RWPE1 (cell line): ENCODE data around the gene RPL5.

ENCODE experiments used
- CTCF ChIA-PET: fragments of 350-600 bp; sonication (Branson Sonifier 250); formaldehyde crosslinking; extraction: SDS; loops from one replicate; lab custom pipeline; 2021; lab: Yijun Ruan, JAX
- POLR2A ChIA-PET: fragments of 400-600 bp; formaldehyde crosslinking; extraction: SDS; loops from one replicate; lab custom pipeline; 2020; ENCODE audit warnings: antibody characterized with exemption; ENCODE audit not compliant: low non-redundant PET; lab: Yijun Ruan, JAX
- DNase-seq: peaks from one replicate; pipeline ENCODE4 v3.0.0; 2012; ENCODE audit warnings: low spot score
- H3K27ac ChIP-seq: fragments of 450-650 bp; 2 replicates; pipeline ENCODE4 v1.5.1; 2017
- CTCF ChIP-seq: fragments of 450-650 bp; conservative IDR thresholded peaks from 2 replicates; pipeline ENCODE4 v1.5.1; 2017; ENCODE audit warnings: low read depth, mild to moderate bottlenecking

Gene RPL5

GRCh38 chr1:92839442-92839841 lies 7.6 kb downstream of the RPL5 start:
- no peak for DNase-seq
- no peak overlapping the region for H3K27ac ChIP-seq
- POLR2A ChIA-PET: no interaction called here
- CTCF ChIA-PET: no interaction called here
- TF ChIP-seq CTCF: no peak

- DNase-seq: no peak
- ChIA-PET POLR2A (no interaction called here), CTCF (interaction anchor here (0.6 kb wide), 2 partner anchors 91 to 1287 kb away, joined by 3 to 4 read pairs; no protein-coding TSS in a partner anchor)
- H3K27ac ChIP-seq: no peak overlapping the region
- TF ChIP-seq CTCF: no peak
Measured at GRCh38 chr1:92840600-92840999, 8.8 kb downstream of the RPL5 start.

GRCh38 chr1:92842082-92843045 lies 10.5 kb downstream of the RPL5 start:
- TF ChIP-seq CTCF: no peak
- H3K27ac ChIP-seq: no peak overlapping the region
- ChIA-PET CTCF (interaction anchor here (0.6 to 1.0 kb wide), 2 partner anchors 17 to 1006 kb away, joined by 3 to 4 read pairs; no protein-coding TSS in a partner anchor), POLR2A (no interaction called here)
- no peak for DNase-seq

- no peak overlapping the region for H3K27ac ChIP-seq
- ChIA-PET CTCF (no interaction called here), POLR2A (no interaction called here)
- no peak for TF ChIP-seq CTCF
- no peak for DNase-seq
Measured at GRCh38 chr1:92843046-92843423, 11.2 kb downstream of the RPL5 start.

GRCh38 chr1:92843429-92844352 lies 11.9 kb downstream of the RPL5 start:
- TF ChIP-seq CTCF: no peak
- no peak for DNase-seq
- POLR2A ChIA-PET: no interaction called here
- CTCF ChIA-PET: no interaction called here
- no peak overlapping the region for H3K27ac ChIP-seq

- H3K27ac ChIP-seq: no peak overlapping the region
- POLR2A ChIA-PET: no interaction called here
- DNase-seq: no peak
- CTCF ChIA-PET: no interaction called here
- TF ChIP-seq CTCF: no peak
Measured at GRCh38 chr1:92844439-92844838, 12.6 kb downstream of the RPL5 start.
